NCI-H146 treated with DMSO at 0.1 percent for 48 hours (cell line): ENCODE results near the gene ENPP1.

Experiments
- DNase-seq: peaks from one replicate; lab custom pipeline; 2025; ENCODE audit not compliant: unreplicated experiment; lab: John Stamatoyannopoulos, UW

The ENPP1 gene

GRCh38 chr6:131784561-131784960 lies 23.3 kb upstream of the ENPP1 start:
- DNase-seq, result no peak

DNA sequence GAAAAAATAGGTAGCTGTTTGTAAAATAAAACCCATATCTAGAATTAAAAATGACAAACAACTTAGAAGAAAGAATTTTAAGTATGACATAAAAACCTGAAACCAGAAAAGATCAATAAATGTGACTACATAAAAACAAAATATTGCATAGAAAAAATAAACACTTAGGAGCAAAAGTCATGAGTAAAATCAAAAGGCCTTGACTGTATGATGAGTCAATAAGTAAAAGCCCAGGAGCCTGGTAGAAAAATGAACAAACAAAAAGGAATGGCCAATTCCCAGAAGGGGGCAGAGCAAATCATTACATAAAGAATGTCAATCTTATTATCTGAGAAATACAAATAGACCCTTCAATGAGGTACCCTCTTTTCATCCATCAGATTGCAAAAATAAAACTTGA lies 20.7 kb upstream of the ENPP1 start:
- DNase-seq, result no peak

- peak; percentile 10 for DNase-seq
Measured at GRCh38 chr6:131787766-131788712, 19.8 kb upstream of the ENPP1 start.

DNA sequence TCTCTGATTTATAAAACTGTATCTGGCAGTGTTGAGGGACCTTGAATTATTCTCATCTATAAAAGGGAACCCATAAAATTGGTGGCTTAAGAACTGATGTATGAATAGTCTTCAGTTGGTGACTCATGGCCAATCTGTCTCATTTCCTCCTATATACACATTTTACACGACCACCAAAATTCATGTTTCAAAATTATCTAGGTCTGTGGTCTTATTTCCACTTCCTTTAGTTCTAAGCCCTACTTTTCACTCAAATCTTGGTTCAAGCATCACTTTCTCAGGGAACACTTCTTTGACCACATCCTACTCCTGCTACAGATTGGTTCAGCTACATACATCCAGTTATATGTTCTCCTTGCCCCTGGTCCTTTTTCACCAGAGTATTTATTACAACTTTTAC lies 18.6 kb upstream of the ENPP1 start:
- no peak for DNase-seq

DNA sequence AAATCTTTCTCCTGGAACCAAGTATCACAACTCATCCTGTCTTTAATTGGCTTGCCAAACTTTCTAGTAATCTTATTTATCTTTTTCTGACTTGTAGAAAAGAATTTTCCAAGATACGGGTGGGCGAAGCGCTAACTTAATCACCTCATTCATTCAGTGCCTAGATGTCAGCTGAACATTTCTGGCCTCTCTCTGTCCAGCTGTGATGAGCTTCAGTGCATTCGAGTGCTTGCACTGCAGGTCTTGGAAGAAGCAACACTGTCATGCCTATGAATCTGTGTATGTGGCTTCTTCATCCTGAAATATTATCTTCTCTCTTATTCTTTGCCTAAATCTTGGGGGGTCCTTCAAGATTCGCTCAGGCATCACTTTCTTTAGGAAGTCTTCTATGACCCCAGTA lies 16.3 kb upstream of the ENPP1 start:
- no peak for DNase-seq

DNA sequence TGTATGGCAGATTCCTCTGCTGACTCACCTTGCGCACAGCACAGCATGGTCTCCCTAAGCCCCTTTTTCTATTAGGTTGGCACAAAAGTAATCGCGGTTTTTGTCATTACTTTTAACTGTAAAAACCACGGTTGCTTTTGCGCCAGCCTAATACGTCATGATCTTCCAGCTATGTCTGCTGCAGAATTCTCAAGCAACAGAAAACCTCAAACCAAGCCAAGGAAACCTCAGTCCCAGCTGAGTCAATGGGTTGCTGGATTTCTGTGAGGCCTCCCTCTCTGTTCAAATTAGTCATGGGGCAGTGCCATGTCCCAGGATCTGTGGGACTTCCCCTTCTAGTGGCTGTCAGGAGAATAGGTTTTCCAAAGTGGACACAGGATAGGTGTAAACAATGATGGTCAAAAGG lies 15.7 kb upstream of the ENPP1 start:
- DNase-seq, result no peak

GRCh38 chr6:131795366-131795765 lies 12.5 kb upstream of the ENPP1 start:
- no peak for DNase-seq

GRCh38 chr6:131802347-131802746 lies 5.5 kb upstream of the ENPP1 start:
- no peak for DNase-seq

DNA sequence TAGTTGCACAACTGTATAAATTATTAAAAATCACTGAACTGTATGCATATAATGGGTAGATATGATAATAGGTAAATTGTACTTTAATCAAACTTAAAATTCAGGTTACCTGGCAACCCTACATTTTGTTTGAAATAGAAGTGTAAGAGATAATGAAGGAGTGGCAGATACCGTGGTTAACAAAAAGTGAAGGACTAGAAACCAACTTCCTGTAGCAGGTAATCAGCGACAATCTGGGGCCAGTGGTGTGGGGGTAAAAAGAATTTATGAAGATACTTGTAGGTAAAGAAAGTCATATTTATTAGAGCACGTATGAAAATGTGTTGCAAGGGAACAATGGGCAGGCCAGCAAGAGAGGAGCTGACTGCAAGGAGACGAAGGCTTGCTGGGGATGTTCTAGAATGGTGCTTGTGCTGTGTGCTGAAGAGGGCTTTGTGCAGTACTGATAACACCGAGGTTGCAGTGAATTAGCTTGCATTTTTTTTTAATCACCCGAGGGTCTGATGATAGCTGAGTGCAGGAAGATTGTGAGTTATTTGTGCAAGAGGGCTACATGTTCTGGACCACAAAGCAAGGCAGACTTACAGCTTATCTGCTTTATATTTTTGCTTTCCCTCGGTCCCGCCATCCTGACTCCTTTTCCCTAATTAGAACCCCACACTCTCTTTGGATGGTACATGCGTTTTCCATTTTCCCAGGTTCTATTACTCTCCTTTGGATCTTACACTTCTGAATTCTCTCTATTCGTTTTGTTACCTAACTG lies 4.6 kb upstream of the ENPP1 start:
- no peak for DNase-seq

- DNase-seq, result no peak
Measured at GRCh38 chr6:131804131-131804530, 3.7 kb upstream of the ENPP1 start.

DNA sequence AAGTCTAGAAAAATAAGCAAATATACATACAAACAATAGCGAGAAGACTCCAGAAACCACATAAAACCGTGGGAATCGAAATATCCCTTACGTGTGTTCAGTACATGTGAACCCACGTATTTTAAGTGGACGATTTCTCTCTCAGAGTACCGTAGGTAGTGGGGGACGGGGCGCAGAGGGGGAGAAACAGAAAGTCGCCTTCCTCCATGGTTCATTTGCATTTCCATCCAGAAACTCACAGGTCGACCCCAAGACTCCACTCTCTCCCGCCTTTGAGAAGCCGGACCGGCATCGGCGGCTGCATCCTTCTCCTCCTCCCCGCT lies 538 bp upstream of the ENPP1 start:
- DNase-seq, result no peak

DNA sequence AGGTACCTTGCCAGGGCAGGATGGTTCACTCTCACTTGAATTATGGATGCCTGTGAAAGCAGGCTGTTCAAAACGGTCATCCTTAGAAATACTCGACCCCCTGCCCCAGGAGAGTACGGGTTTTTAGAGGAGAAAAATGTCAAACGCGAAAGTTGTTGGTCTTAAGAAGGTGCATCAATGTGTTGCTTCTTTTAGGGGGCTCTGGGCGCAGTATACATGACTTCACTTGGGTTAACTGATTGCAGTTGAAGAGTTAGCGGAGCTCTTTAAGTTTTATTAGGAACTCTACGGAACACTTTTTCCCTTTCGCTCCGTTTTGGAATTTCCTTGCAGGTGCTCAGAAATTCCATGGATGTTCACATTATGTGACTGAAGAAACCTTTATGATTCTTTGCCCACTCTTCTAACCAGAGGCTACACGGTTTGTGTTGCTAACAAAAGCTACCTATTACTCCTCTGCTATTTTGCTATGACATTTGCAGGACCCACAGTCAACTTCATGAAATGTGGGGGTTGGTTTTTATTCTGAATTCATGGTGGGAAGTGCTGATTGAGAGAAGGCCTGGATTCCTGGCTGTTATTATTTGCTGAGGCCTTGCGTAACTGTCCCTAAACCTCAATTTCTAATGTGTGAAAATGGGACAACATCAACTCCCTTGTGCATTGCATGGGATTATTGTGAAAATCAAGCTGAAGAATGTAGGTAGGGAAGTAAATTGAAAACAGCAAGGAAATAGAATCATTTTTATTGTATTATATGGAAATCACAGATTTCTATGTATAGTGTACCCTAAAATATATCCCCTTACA lies 845 bp downstream of the ENPP1 start:
- no peak for DNase-seq

DNA sequence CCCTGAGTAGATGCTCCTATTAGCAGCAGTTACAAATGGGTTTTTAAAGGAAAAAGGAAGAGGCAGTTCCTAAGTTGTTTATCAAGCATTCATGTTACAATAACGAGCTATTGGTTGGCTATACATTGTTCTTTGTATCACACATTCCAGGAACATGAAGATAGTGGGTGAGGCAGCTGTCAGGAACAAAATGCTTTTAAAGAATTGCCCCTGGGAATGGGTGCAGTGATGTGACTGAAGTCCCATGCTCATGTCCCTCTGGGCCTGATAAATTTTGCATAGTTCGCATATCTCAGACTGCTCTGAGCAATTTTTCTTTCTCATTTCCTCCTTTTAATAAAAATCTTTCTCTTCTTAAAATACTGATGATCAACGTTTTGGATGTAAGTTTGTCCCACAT lies 3.7 kb downstream of the ENPP1 start:
- DNase-seq, result no peak

GRCh38 chr6:131813991-131814390 lies 6.2 kb downstream of the ENPP1 start:
- no peak for DNase-seq

- DNase-seq, result no peak
Measured at GRCh38 chr6:131816869-131817268, 9.0 kb downstream of the ENPP1 start.

- peak; percentile 21 for DNase-seq
Measured at GRCh38 chr6:131819572-131820124, 11.8 kb downstream of the ENPP1 start.

DNA sequence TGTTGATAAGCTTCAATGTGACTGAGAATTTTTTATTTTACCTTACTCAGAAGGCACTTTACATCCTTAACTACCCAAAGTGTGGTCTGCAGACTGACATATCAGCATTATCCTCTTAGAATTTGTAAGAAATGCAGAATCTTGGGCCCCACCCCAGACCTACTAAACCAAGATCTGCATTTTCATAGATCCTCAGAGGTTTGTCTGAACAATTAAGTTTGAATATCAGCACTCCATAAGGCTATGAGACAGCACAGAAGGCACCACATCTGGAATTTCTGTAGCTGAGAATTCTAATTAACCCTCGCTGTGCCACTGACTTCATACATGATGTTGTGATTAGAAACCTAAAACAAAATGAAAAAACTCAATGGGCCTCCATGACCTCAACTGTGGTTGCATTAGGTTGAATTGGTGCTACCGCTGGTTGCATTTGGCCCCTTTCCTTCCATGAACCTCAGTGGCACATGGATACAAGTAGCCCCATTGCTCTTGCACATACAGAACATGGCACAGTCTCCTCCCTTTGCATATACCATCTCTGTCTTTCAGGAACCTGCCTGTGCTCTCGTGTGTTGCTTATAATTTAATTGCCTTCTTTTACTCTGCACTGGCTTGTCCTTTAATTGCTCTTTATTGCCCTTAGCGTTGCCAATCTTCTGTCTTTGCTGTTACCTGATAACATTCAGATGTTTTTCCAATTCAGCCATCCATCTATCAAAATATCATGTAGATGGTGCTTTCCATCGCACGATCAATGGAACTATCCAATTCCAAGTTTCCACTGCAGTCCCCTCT lies 13.4 kb downstream of the ENPP1 start:
- no peak for DNase-seq

GRCh38 chr6:131822119-131822518 lies 14.3 kb downstream of the ENPP1 start:
- DNase-seq, result no peak

GRCh38 chr6:131823276-131823902 lies 15.6 kb downstream of the ENPP1 start:
- no peak for DNase-seq

DNA sequence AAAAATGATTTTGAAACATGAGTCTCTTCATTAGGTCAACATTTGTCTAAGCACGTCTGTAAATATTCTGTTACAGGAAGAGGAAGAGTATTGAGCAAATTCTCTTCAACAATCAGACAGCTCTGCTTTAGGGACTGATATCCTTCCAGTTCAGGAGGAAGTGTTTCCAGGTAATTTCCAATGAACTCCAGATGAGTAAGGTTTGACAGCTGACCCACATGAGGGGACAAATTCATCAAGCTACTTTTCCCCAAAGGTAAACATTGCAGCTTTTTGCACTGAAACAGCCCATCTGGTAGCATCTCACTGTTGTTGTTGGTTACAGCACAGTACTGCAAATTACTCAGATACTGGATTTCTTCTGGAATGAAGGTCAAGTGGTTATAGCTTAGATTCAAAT lies 18.1 kb downstream of the ENPP1 start:
- DNase-seq, result no peak
